ENCODE data around the gene NMBR. TPM values are rescaled to one million over a fixed set of nuclear protein-coding genes. Genes with fewer than 3 reads are reported as not detected.

The NMBR gene
- total RNA-seq, 3 donors from 2014 or later (not counting 1 experiment from before 2014, with no cell fraction given) = not detected

GRCh38 chr6:142171351-142171750 is 24.4 kb upstream of the NMBR start:
- Histone ChIP-seq H3K4me3 (ENCODE audit: low read length) (no peak overlapping the region), H3K36me3 (ENCODE audit: control insufficient read depth, insufficient read depth, low read length) (peaks cover 68% of the 10 kb centered on the region), H3K9me3 (ENCODE audit: control insufficient read depth, insufficient read depth, low read length) (no peaks in the 10 kb centered on the region), H3K27me3 (ENCODE audit: control insufficient read depth, insufficient read depth, low read length) (no peaks in the 10 kb centered on the region), H3K4me1 (ENCODE audit: control insufficient read depth, insufficient read depth, low read length) (no peaks in the 10 kb centered on the region), H3K27ac (ENCODE audit: low read length) (no peak overlapping the region)
- Mint-ChIP-seq H3K4me3 (no peak overlapping the region), H3K36me3 (peaks cover 34% of the 10 kb centered on the region), H3K4me1 (peaks cover 9 to 27% of the 10 kb centered on the region in 2 donors), H3K9me3 (no peaks in the 10 kb centered on the region), H3K27ac (no peak overlapping the region), H3K27me3 (ENCODE audit: low read depth in 2 of 2) (no peaks in the 10 kb centered on the region)
- no peak for TF ChIP-seq CTCF (IDR thresholded peaks at IDR 0.05)
- intact Hi-C loops (cut with micrococcal nuclease) = no loop called here
- no peak for ATAC-seq
- DNase-seq = no peak

- no peak for TF ChIP-seq CTCF (IDR thresholded peaks at IDR 0.05)
- H3K27ac ChIP-seq (ENCODE audit: low read length) = no peak overlapping the region
- no peaks in the 10 kb centered on the region for H3K9me3 Mint-ChIP-seq
- H3K27me3 Mint-ChIP-seq (ENCODE audit: low read depth in 2 of 2) = no peaks in the 10 kb centered on the region
- ATAC-seq (no peak), DNase-seq (no peak)
- H3K36me3 Mint-ChIP-seq = peaks cover 13% of the 10 kb centered on the region
- intact Hi-C loops (cut with micrococcal nuclease) = no loop called here
- H3K4me3 ChIP-seq (ENCODE audit: low read length) = no peak overlapping the region
- 97% methylated on average over 2 of the region's 2 CpGs for WGBS (ENCODE audit: insufficient coverage)
- H3K36me3 ChIP-seq (ENCODE audit: control insufficient read depth, insufficient read depth, low read length) = peaks cover 40% of the 10 kb centered on the region
- H3K4me1 Mint-ChIP-seq = peaks cover 21 to 23% of the 10 kb centered on the region in 2 donors
- no peaks in the 10 kb centered on the region for H3K27me3 ChIP-seq (ENCODE audit: control insufficient read depth, insufficient read depth, low read length)
- H3K4me3 Mint-ChIP-seq = no peak overlapping the region
- H3K9me3 ChIP-seq (ENCODE audit: control insufficient read depth, insufficient read depth, low read length) = no peaks in the 10 kb centered on the region
- H3K4me1 ChIP-seq (ENCODE audit: control insufficient read depth, insufficient read depth, low read length) = no peaks in the 10 kb centered on the region
- peak overlapping the region in 1 of 2 donors; percentile 65 for H3K27ac Mint-ChIP-seq
Observed at GRCh38 chr6:142167486-142167885, 20.6 kb upstream of the NMBR start.

- no peaks in the 10 kb centered on the region for H3K4me1 ChIP-seq (ENCODE audit: control insufficient read depth, insufficient read depth, low read length)
- 100% methylated on average over 1 of the region's 3 CpGs for WGBS (ENCODE audit: insufficient coverage)
- H3K27ac ChIP-seq (ENCODE audit: low read length) = no peak overlapping the region
- TF ChIP-seq CTCF (IDR thresholded peaks at IDR 0.05) = no peak
- H3K27ac Mint-ChIP-seq = peak overlapping the region in 1 of 2 donors; percentile 65
- no peak overlapping the region for H3K4me3 ChIP-seq (ENCODE audit: low read length)
- H3K27me3 Mint-ChIP-seq (ENCODE audit: low read depth in 2 of 2) = no peaks in the 10 kb centered on the region
- ATAC-seq = no peak
- no peaks in the 10 kb centered on the region for H3K9me3 Mint-ChIP-seq
- H3K27me3 ChIP-seq (ENCODE audit: control insufficient read depth, insufficient read depth, low read length) = no peaks in the 10 kb centered on the region
- peaks cover 36% of the 10 kb centered on the region for H3K36me3 ChIP-seq (ENCODE audit: control insufficient read depth, insufficient read depth, low read length)
- no peak overlapping the region for H3K4me3 Mint-ChIP-seq
- peaks cover 24 to 27% of the 10 kb centered on the region in 2 donors for H3K4me1 Mint-ChIP-seq
- no peaks in the 10 kb centered on the region for H3K9me3 ChIP-seq (ENCODE audit: control insufficient read depth, insufficient read depth, low read length)
- intact Hi-C loops (cut with micrococcal nuclease) = no loop called here
- no peak for DNase-seq
- H3K36me3 Mint-ChIP-seq = peaks cover 10% of the 10 kb centered on the region
Observed at GRCh38 chr6:142167071-142167470, 20.1 kb upstream of the NMBR start.

- intact Hi-C loops (cut with micrococcal nuclease) = no loop called here
- TF ChIP-seq CTCF (IDR thresholded peaks at IDR 0.05) = no peak
- peak overlapping the region in 1 of 2 donors; percentile 22 for H3K27ac Mint-ChIP-seq
- H3K4me1 Mint-ChIP-seq = peaks cover 31 to 34% of the 10 kb centered on the region in 2 donors
- Histone ChIP-seq H3K36me3 (ENCODE audit: control insufficient read depth, insufficient read depth, low read length) (peaks cover 22% of the 10 kb centered on the region), H3K4me1 (ENCODE audit: control insufficient read depth, insufficient read depth, low read length) (no peaks in the 10 kb centered on the region), H3K27me3 (ENCODE audit: control insufficient read depth, insufficient read depth, low read length) (no peaks in the 10 kb centered on the region), H3K27ac (ENCODE audit: low read length) (no peak overlapping the region), H3K4me3 (ENCODE audit: low read length) (no peak overlapping the region), H3K9me3 (ENCODE audit: control insufficient read depth, insufficient read depth, low read length) (no peaks in the 10 kb centered on the region)
- DNase-seq = no peak
- WGBS (ENCODE audit: insufficient coverage) = 100% methylated on average over 4 of the region's 4 CpGs
- no peak for ATAC-seq
- H3K36me3 Mint-ChIP-seq = peaks cover 10% of the 10 kb centered on the region
- no peak overlapping the region for H3K4me3 Mint-ChIP-seq
- H3K27me3 Mint-ChIP-seq (ENCODE audit: low read depth in 2 of 2) = no peaks in the 10 kb centered on the region
- H3K9me3 Mint-ChIP-seq = no peaks in the 10 kb centered on the region
Observed at GRCh38 chr6:142165227-142165626, 18.3 kb upstream of the NMBR start.

Data from natural killer cell (primary cell).